ENCODE measurements around the gene DNAJC10.
"Not testable (repeated sequence)": the region's sequence is repeated elsewhere in the genome, so short reads cannot be mapped to it uniquely, and the experiment has no call there.

The DNAJC10 gene

GRCh38 chr2:182715121-182715891, 751 bp upstream of the DNAJC10 start:
- Mint-ChIP-seq H3K9me3 (no peaks in the 10 kb centered on the region), H3K27me3 (peaks cover 8% of the 10 kb centered on the region), H3K4me3 (no peak overlapping the region), H3K36me3 (ENCODE audit: low read depth) (peaks cover 8% of the 10 kb centered on the region), H3K4me1 (peaks cover 10% of the 10 kb centered on the region), H3K27ac (no peak overlapping the region)
- DNase-seq (no peak), ATAC-seq (peak; percentile 15)

DNA sequence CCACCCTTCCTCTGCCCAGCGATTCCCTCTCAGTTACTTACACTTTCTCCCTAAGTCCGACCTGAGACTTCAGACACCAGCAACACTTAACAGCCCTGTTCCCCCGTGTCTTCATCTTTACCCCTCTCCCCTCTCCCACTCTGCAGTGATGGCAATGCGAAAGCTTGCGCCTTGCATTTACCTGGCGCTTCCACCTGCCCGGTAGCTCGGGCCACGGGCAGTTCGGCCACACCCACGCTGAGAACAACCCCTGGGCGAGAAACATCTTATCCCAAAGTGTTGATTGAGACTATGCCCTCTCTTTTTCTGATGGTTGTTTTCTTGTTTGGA, 558 bp downstream of the DNAJC10 start:
- H3K9me3 Mint-ChIP-seq = no peaks in the 10 kb centered on the region
- H3K27me3 Mint-ChIP-seq = no peaks in the 10 kb centered on the region
- peaks cover 11% of the 10 kb centered on the region for H3K36me3 Mint-ChIP-seq (ENCODE audit: low read depth)
- no peak overlapping the region for H3K4me3 Mint-ChIP-seq
- H3K27ac Mint-ChIP-seq = no peak overlapping the region
- ATAC-seq (no peak), DNase-seq (no peak)
- peaks cover 13% of the 10 kb centered on the region for H3K4me1 Mint-ChIP-seq

DNA sequence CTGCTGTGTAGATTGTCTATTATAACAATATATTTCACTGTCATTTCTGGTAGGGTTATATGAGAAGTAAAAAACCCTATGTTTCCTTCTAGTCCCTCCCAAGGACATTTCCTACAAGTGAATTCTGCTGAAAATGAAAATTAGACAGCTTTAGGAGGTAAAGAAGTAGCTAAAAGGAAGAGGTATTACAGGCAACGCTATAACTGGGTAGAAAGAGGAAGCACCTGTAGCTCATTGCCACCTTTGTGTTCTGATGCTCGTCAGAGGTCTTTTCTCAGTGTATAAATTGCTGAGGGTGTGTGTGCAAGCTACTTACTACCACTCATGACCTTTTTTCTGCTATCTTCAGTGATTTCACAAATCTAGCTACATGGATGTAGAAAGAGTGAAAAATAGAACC, 1.4 kb downstream of the DNAJC10 start:
- Mint-ChIP-seq H3K27me3 (no peaks in the 10 kb centered on the region), H3K4me3 (peak overlapping the region; percentile 15), H3K27ac (no peak overlapping the region), H3K9me3 (no peaks in the 10 kb centered on the region), H3K4me1 (peaks cover 13% of the 10 kb centered on the region), H3K36me3 (ENCODE audit: low read depth) (peaks cover 11% of the 10 kb centered on the region)
- DNase-seq (no peak), ATAC-seq (no peak)

DNA sequence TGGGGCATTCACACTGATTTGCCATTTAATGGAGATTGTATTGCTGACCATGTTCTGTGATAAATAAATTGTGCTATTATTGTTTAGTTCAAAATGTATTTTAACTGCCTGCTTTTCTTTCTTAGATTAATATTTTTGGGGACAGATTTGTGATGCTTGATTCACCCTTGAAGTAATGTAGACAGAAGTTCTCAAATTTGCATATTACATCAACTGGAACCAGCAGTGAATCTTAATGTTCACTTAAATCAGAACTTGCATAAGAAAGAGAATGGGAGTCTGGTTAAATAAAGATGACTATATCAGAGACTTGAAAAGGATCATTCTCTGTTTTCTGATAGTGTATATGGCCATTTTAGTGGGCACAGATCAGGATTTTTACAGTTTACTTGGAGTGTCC, 1.8 kb downstream of the DNAJC10 start:
- Mint-ChIP-seq H3K27me3 (no peaks in the 10 kb centered on the region), H3K36me3 (ENCODE audit: low read depth) (peaks cover 11% of the 10 kb centered on the region), H3K4me1 (peaks cover 13% of the 10 kb centered on the region), H3K4me3 (peak overlapping the region; percentile 15), H3K9me3 (no peaks in the 10 kb centered on the region), H3K27ac (no peak overlapping the region)
- no peak for ATAC-seq
- no peak for DNase-seq

GRCh38 chr2:182718459-182718858, 2.4 kb downstream of the DNAJC10 start:
- no peaks in the 10 kb centered on the region for H3K9me3 Mint-ChIP-seq
- H3K27me3 Mint-ChIP-seq = no peaks in the 10 kb centered on the region
- no peak overlapping the region for H3K27ac Mint-ChIP-seq
- DNase-seq = no peak
- H3K36me3 Mint-ChIP-seq (ENCODE audit: low read depth) = peaks cover 15% of the 10 kb centered on the region
- peaks cover 13% of the 10 kb centered on the region for H3K4me1 Mint-ChIP-seq
- ATAC-seq = no peak
- H3K4me3 Mint-ChIP-seq = no peak overlapping the region

DNA sequence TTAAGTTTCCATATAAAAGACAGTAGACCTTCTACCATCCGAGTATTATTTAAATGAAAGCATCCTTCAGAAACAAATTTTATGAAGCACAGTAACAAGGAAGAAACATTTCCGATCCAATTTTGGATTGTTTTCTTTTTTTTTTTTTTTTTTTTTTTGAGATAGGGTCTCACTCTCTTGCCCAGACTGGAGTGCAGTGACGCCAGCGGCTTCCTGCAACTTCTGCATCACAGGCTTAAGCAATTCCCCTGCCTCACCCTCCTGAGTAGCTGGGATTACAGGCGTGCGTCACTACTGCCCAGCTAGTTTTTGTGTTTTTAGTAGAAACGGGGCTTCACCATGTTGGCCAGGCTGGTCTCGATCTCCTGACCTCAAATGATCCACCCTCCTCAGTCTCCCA, 3.1 kb downstream of the DNAJC10 start:
- DNase-seq, H3K4me3 Mint-ChIP-seq, H3K27ac Mint-ChIP-seq, ATAC-seq, H3K27me3 Mint-ChIP-seq, H3K4me1 Mint-ChIP-seq, H3K9me3 Mint-ChIP-seq: not testable (repeated sequence)
- peaks cover 18% of the 10 kb centered on the region for H3K36me3 Mint-ChIP-seq (ENCODE audit: low read depth)

DNA sequence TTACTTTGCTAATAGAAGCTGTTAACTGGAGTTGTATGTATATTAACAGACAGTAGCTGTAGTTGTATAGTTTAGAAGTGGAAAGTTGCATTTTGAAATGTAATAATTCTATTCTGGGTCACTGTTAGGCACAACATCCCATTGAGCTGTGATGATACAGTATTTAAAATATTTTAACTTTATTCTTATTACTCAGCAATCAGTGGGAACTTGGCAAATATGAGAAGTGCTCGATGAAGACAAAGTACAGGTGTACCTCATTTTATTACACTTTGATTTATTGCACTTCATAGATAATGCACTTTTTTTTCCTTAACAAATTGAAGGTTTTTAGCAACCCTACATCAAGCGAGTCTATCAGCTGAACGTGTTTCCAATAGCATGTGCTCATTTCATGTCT, 8.6 kb downstream of the DNAJC10 start:
- no peak for DNase-seq
- ATAC-seq = no peak
- Mint-ChIP-seq H3K4me3 (no peak overlapping the region), H3K27me3 (no peaks in the 10 kb centered on the region), H3K27ac (no peak overlapping the region), H3K9me3 (no peaks in the 10 kb centered on the region), H3K36me3 (ENCODE audit: low read depth) (peaks cover 32% of the 10 kb centered on the region), H3K4me1 (peaks cover 2% of the 10 kb centered on the region)

- Mint-ChIP-seq H3K4me3 (no peak overlapping the region), H3K27ac (no peak overlapping the region), H3K36me3 (ENCODE audit: low read depth) (peaks cover 40% of the 10 kb centered on the region), H3K27me3 (no peaks in the 10 kb centered on the region), H3K4me1 (no peaks in the 10 kb centered on the region), H3K9me3 (no peaks in the 10 kb centered on the region)
- ATAC-seq = no peak
- no peak for DNase-seq
Measured at GRCh38 chr2:182726473-182726872, 10.4 kb downstream of the DNAJC10 start.

- Mint-ChIP-seq H3K27me3 (no peaks in the 10 kb centered on the region), H3K36me3 (ENCODE audit: low read depth) (peaks cover 53% of the 10 kb centered on the region), H3K4me3 (no peak overlapping the region), H3K4me1 (no peaks in the 10 kb centered on the region), H3K9me3 (no peaks in the 10 kb centered on the region), H3K27ac (no peak overlapping the region)
- DNase-seq (no peak), ATAC-seq (no peak)
Measured at GRCh38 chr2:182728014-182728413, 12.0 kb downstream of the DNAJC10 start.

GRCh38 chr2:182729710-182730339, 13.8 kb downstream of the DNAJC10 start:
- Mint-ChIP-seq H3K9me3 (no peaks in the 10 kb centered on the region), H3K36me3 (ENCODE audit: low read depth) (peaks cover 54% of the 10 kb centered on the region), H3K27ac (no peak overlapping the region), H3K4me1 (no peaks in the 10 kb centered on the region), H3K27me3 (no peaks in the 10 kb centered on the region), H3K4me3 (no peak overlapping the region)
- DNase-seq = no peak
- no peak for ATAC-seq

- Mint-ChIP-seq H3K36me3 (ENCODE audit: low read depth) (peaks cover 49% of the 10 kb centered on the region), H3K4me3 (no peak overlapping the region), H3K9me3 (no peaks in the 10 kb centered on the region), H3K4me1 (no peaks in the 10 kb centered on the region), H3K27me3 (no peaks in the 10 kb centered on the region), H3K27ac (no peak overlapping the region)
- DNase-seq (no peak), ATAC-seq (no peak)
Measured at GRCh38 chr2:182730486-182730885, 14.4 kb downstream of the DNAJC10 start.

DNA sequence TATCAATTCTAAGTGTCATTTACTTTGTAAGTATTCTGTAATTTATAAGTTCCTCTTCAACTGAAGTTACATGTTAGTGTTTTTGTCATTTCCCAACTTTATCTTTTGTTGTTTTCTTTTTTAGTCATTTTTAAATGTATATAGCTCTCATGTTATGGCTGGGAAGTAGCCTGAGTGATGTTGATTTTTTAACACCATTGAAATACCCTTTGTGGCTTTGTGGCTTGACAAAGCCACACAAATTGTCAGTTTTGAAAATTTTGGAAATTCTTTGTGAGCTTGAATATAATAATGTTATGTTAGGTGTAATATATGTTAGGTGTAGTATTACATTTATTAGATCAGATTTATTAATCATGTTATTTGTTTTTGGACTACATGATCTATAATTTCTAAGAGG, 16.7 kb downstream of the DNAJC10 start:
- no peak for DNase-seq
- no peak overlapping the region for H3K27ac Mint-ChIP-seq

GRCh38 chr2:182733572-182733971, 17.5 kb downstream of the DNAJC10 start:
- Mint-ChIP-seq H3K27ac (no peak overlapping the region), H3K4me1 (no peaks in the 10 kb centered on the region), H3K36me3 (ENCODE audit: low read depth) (peaks cover 55% of the 10 kb centered on the region), H3K27me3 (no peaks in the 10 kb centered on the region), H3K9me3 (no peaks in the 10 kb centered on the region), H3K4me3 (no peak overlapping the region)
- DNase-seq = no peak
- no peak for ATAC-seq

More for the DNA sequence above, 16.7 kb downstream of the DNAJC10 start:
- Mint-ChIP-seq H3K27me3 (no peaks in the 10 kb centered on the region), H3K4me1 (no peaks in the 10 kb centered on the region), H3K9me3 (no peaks in the 10 kb centered on the region), H3K4me3 (no peak overlapping the region), H3K36me3 (ENCODE audit: low read depth) (peaks cover 53% of the 10 kb centered on the region)
- ATAC-seq = no peak

DNA sequence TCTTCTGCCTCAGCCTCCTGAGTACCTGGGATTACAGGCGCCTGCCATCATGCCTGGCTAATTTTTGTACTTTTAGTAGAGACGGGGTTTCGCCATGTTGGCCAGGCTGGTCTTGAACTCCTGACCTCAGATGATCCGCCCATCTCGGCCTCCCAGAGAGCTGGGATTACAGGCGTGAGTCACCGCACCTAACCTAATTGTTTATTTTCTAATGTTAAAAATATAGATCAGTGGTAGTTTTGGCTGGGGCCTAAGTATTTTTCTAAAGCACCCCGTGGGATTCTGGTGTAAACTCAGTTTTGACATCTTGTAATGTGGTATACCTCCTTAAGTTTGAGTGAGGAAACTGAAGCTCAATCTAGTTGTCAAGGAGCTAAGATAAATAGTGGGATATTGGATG, 20.8 kb downstream of the DNAJC10 start:
- not testable (repeated sequence) for DNase-seq, H3K4me3 Mint-ChIP-seq, ATAC-seq, H3K27me3 Mint-ChIP-seq, H3K27ac Mint-ChIP-seq, H3K9me3 Mint-ChIP-seq, H3K4me1 Mint-ChIP-seq
- H3K36me3 Mint-ChIP-seq (ENCODE audit: low read depth) = peaks cover 49% of the 10 kb centered on the region

- Mint-ChIP-seq H3K4me1 (peaks cover 10% of the 10 kb centered on the region), H3K27me3 (no peaks in the 10 kb centered on the region), H3K4me3 (no peak overlapping the region), H3K36me3 (ENCODE audit: low read depth) (peaks cover 65% of the 10 kb centered on the region), H3K9me3 (no peaks in the 10 kb centered on the region), H3K27ac (no peak overlapping the region)
- DNase-seq = no peak
- ATAC-seq = no peak
Measured at GRCh38 chr2:182740701-182741100, 24.6 kb downstream of the DNAJC10 start.
